ENCODE data around the gene BCAS3. TPM values are rescaled to one million over a fixed set of nuclear protein-coding genes. Genes with fewer than 3 reads are reported as not detected.

BCAS3 gene
- total RNA-seq, 2 experiments from 2014 or later: 13.4 to 14.5 TPM

DNA sequence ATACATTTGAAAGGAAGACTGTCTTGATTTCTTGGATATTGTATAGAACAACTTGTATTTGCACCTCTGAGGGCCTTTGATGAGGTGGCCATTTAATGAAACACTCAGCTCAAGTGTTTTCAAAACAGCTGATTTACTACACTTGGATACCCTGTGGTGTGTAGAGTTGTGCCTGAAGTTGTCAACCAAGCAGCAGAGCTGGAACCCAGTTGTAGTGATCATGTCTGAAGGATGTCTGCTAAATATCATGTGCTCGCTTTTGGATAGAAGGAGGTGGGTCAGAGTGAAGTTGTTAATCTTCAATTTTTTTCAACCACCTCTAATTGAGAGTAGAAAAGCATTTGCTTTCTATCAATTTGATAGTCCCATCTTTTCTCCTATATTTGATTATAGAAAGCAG lies 546.1 kb downstream of the BCAS3 start:
- no TSS peak for BruUV-seq (replicated peaks)
- intact Hi-C loops (cut with micrococcal nuclease; ENCODE audit: unreplicated experiment): no loop called here
- POLR2A ChIA-PET: no interaction called here

DNA sequence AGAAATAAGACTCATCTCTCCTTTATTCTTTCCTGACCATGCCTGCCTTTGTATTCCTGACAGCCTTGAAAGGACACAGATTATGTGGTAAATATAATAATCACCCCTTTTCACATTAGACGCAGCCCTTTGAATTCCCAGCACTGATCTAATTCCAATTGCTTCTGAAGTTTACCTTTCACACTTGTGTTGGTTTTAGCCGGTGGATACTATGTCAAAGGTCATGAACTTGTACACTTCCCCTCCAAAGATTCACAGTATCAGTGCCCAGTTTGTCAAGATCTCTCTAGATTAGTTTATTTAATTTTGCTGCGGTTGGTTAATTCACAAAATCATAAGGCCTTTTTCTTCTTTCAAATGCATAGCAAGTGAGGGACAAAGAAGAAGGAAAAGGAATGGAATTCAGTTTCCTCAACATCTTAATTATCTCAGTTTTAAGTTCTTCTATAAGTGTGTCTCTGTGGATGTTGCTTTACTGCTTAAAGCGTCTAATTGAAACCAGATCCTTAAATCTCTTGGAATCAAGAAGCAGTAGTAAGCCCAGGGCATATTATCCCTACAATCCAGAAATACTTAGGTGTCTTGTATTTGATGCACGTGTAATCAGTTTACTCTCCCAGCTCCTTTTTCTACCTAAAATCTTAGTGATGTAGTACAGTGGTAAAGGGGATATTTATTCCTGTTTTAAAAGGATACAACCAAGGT lies 547.7 kb downstream of the BCAS3 start:
- ChIA-PET CTCF (ENCODE audit: unreplicated experiment) (no interaction called here), POLR2A (interaction anchor here (0.6 kb wide), 1 partner anchor 27 kb away, joined by 3 read pairs; no protein-coding TSS in a partner anchor)
- BruUV-seq (replicated peaks): no TSS peak
- H3K4me3 ChIP-seq (ENCODE audit: low read depth, low read length, poor library complexity, severe bottlenecking): no peak overlapping the region
- H4K20me1 ChIP-seq (ENCODE audit: insufficient read depth, low read length): no peaks in the 10 kb centered on the region
- H2AFZ ChIP-seq (ENCODE audit: low read length): no peak overlapping the region
- no peaks in the 10 kb centered on the region for H3K79me2 ChIP-seq (ENCODE audit: insufficient read depth, low read depth, low read length)
- no peaks in the 10 kb centered on the region for H3K9me2 ChIP-seq (ENCODE audit: insufficient read depth, low read length)
- no peaks in the 10 kb centered on the region for H3K9me3 ChIP-seq (ENCODE audit: low read length)
- no peak overlapping the region for H3K27ac ChIP-seq (ENCODE audit: low read depth, low read length, poor library complexity, severe bottlenecking)
- DNase-seq (ENCODE audit: low spot score): no peak
- H3K4me1 ChIP-seq (ENCODE audit: insufficient read depth, low read length, poor library complexity, severe bottlenecking): no peaks in the 10 kb centered on the region
- no peak for TF ChIP-seq EZH2phosphoT487 (IDR thresholded peaks at IDR 0.05; ENCODE audit: borderline replicate concordance, low read depth, low read length)
- TF ChIP-seq, protein P1, sequence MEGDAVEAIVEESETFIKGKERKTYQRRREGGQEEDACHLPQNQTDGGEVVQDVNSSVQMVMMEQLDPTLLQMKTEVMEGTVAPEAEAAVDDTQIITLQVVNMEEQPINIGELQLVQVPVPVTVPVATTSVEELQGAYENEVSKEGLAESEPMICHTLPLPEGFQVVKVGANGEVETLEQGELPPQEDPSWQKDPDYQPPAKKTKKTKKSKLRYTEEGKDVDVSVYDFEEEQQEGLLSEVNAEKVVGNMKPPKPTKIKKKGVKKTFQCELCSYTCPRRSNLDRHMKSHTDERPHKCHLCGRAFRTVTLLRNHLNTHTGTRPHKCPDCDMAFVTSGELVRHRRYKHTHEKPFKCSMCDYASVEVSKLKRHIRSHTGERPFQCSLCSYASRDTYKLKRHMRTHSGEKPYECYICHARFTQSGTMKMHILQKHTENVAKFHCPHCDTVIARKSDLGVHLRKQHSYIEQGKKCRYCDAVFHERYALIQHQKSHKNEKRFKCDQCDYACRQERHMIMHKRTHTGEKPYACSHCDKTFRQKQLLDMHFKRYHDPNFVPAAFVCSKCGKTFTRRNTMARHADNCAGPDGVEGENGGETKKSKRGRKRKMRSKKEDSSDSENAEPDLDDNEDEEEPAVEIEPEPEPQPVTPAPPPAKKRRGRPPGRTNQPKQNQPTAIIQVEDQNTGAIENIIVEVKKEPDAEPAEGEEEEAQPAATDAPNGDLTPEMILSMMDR (conservative IDR thresholded peaks at IDR 0.05; ENCODE audit: low read length): no peak
- H3K36me3 ChIP-seq (ENCODE audit: insufficient read depth, low read length): no peaks in the 10 kb centered on the region
- intact Hi-C loops (cut with micrococcal nuclease; ENCODE audit: unreplicated experiment): no loop called here
- no peak overlapping the region for H3K4me2 ChIP-seq (ENCODE audit: low read length)

More for the DNA sequence above, 546.1 kb downstream of the BCAS3 start:
- H3K9me2 ChIP-seq (ENCODE audit: insufficient read depth, low read length): no peaks in the 10 kb centered on the region
- TF ChIP-seq, protein P1 (conservative IDR thresholded peaks at IDR 0.05; ENCODE audit: low read length): no peak
- no peak for TF ChIP-seq EZH2phosphoT487 (IDR thresholded peaks at IDR 0.05; ENCODE audit: borderline replicate concordance, low read depth, low read length)
- CTCF ChIA-PET (ENCODE audit: unreplicated experiment): no interaction called here
- H4K20me1 ChIP-seq (ENCODE audit: insufficient read depth, low read length): no peaks in the 10 kb centered on the region
- H3K9me3 ChIP-seq (ENCODE audit: low read length): no peaks in the 10 kb centered on the region
- DNase-seq (ENCODE audit: low spot score): no peak
- no peak overlapping the region for H3K4me2 ChIP-seq (ENCODE audit: low read length)
- no peak overlapping the region for H3K4me3 ChIP-seq (ENCODE audit: low read depth, low read length, poor library complexity, severe bottlenecking)
- no peaks in the 10 kb centered on the region for H3K36me3 ChIP-seq (ENCODE audit: insufficient read depth, low read length)
- H3K79me2 ChIP-seq (ENCODE audit: insufficient read depth, low read depth, low read length): no peaks in the 10 kb centered on the region
- H3K27ac ChIP-seq (ENCODE audit: low read depth, low read length, poor library complexity, severe bottlenecking): no peak overlapping the region
- H2AFZ ChIP-seq (ENCODE audit: low read length): no peak overlapping the region
- no peaks in the 10 kb centered on the region for H3K4me1 ChIP-seq (ENCODE audit: insufficient read depth, low read length, poor library complexity, severe bottlenecking)

DNA sequence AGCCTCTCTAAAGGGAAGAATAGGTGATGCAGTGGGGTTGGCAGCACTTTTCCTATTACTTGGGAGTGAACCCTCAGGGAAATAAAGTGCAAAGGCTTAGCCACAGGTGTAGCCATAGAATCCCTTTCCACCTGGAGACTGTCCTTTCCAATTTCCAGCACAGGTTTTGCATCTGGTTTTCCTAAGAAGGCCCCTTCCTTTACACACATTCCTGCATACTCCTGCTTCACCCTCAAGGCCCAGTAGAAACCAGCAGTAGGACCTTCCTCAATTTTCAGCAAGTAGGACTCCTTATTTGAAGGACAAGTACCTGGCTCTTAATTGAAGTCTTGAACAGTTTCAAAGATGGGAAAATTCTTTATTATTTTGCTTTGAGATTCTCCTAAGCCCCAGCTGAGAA lies 550.2 kb downstream of the BCAS3 start:
- Histone ChIP-seq H3K9me3 (ENCODE audit: low read length) (no peaks in the 10 kb centered on the region), H3K4me1 (ENCODE audit: insufficient read depth, low read length, poor library complexity, severe bottlenecking) (no peaks in the 10 kb centered on the region), H2AFZ (ENCODE audit: low read length) (no peak overlapping the region), H3K36me3 (ENCODE audit: insufficient read depth, low read length) (no peaks in the 10 kb centered on the region), H3K4me3 (ENCODE audit: low read depth, low read length, poor library complexity, severe bottlenecking) (no peak overlapping the region), H3K79me2 (ENCODE audit: insufficient read depth, low read depth, low read length) (no peaks in the 10 kb centered on the region), H3K27ac (ENCODE audit: low read depth, low read length, poor library complexity, severe bottlenecking) (no peak overlapping the region), H3K4me2 (ENCODE audit: low read length) (no peak overlapping the region), H3K9me2 (ENCODE audit: insufficient read depth, low read length) (no peaks in the 10 kb centered on the region), H4K20me1 (ENCODE audit: insufficient read depth, low read length) (no peaks in the 10 kb centered on the region)
- POLR2A ChIA-PET: no interaction called here
- CTCF ChIA-PET (ENCODE audit: unreplicated experiment): no interaction called here
- TF ChIP-seq EZH2phosphoT487 (IDR thresholded peaks at IDR 0.05; ENCODE audit: borderline replicate concordance, low read depth, low read length): no peak
- TF ChIP-seq, protein P1 (conservative IDR thresholded peaks at IDR 0.05; ENCODE audit: low read length): no peak
- BruUV-seq (replicated peaks): no TSS peak
- no peak for DNase-seq (ENCODE audit: low spot score)
- intact Hi-C loops (cut with micrococcal nuclease; ENCODE audit: unreplicated experiment): no loop called here
